GM06990 (cell line): ENCODE measurements around the gene LMBR1.
"Not testable (repeated sequence)": the region's sequence is repeated elsewhere in the genome, so short reads cannot be mapped to it uniquely, and the experiment has no call there.

Source experiments
- DNase-seq: peaks from one replicate; pipeline ENCODE4 v3.0.0-alpha.2; 2011; ENCODE audit not compliant: insufficient read length; ENCODE audit errors: extremely low read depth
- H3K27me3 ChIP-seq: replicated peaks from 2 replicates; pipeline ENCODE4 v1.6.0; 2011; ENCODE audit warnings: low read length; ENCODE audit not compliant: control insufficient read depth, insufficient read depth
- H3K36me3 ChIP-seq: 2 replicates; pipeline ENCODE4 v1.5.1; 2011; ENCODE audit warnings: low read length; ENCODE audit not compliant: control insufficient read depth, insufficient read depth
- H3K4me3 ChIP-seq: replicated peaks from 2 replicates; pipeline ENCODE4 v1.5.1; 2011; ENCODE audit warnings: low read depth, mild to moderate bottlenecking, control low read depth, low read length
- CTCF ChIP-seq: IDR thresholded peaks from 2 replicates; pipeline ENCODE4 v1.5.1; 2011; ENCODE audit warnings: low read length, control low read depth, mild to moderate bottlenecking, inconsistent platforms; ENCODE audit not compliant: insufficient read depth, poor library complexity, severe bottlenecking

The LMBR1 gene

GRCh38 chr7:156920487-156921373, 27.7 kb upstream of the LMBR1 start:
- H3K36me3 ChIP-seq, H3K27me3 ChIP-seq: not testable (repeated sequence)
- TF ChIP-seq CTCF: peak; percentile 4

GRCh38 chr7:156920076-156920475, 27.1 kb upstream of the LMBR1 start:
- no peak for DNase-seq
- Histone ChIP-seq H3K36me3 (no peaks in the 10 kb centered on the region), H3K27me3 (no peaks in the 10 kb centered on the region), H3K4me3 (no peak overlapping the region)
- no peak for TF ChIP-seq CTCF

More at GRCh38 chr7:156920487-156921373, 27.7 kb upstream of the LMBR1 start:
- DNase-seq, H3K4me3 ChIP-seq: not testable (repeated sequence)

- H3K4me3 ChIP-seq: no peak overlapping the region
- H3K27me3 ChIP-seq: no peaks in the 10 kb centered on the region
- no peak for TF ChIP-seq CTCF
- no peaks in the 10 kb centered on the region for H3K36me3 ChIP-seq
- no peak for DNase-seq
Measured at GRCh38 chr7:156919132-156919713, 26.2 kb upstream of the LMBR1 start.

GRCh38 chr7:156918635-156919034, 25.7 kb upstream of the LMBR1 start:
- Histone ChIP-seq H3K36me3 (no peaks in the 10 kb centered on the region), H3K4me3 (no peak overlapping the region), H3K27me3 (no peaks in the 10 kb centered on the region)
- DNase-seq: peak; percentile 46
- no peak for TF ChIP-seq CTCF

- not testable (repeated sequence) for H3K4me3 ChIP-seq, H3K27me3 ChIP-seq, H3K36me3 ChIP-seq, DNase-seq
Measured at GRCh38 chr7:156909574-156910252, 16.7 kb upstream of the LMBR1 start.

GRCh38 chr7:156907656-156908055, 14.7 kb upstream of the LMBR1 start:
- no peak overlapping the region for H3K4me3 ChIP-seq
- TF ChIP-seq CTCF: no peak
- no peaks in the 10 kb centered on the region for H3K36me3 ChIP-seq
- DNase-seq: no peak
- H3K27me3 ChIP-seq: no peaks in the 10 kb centered on the region
